ENCODE measurements around the gene FIBP. TPM values are rescaled to one million over a fixed set of nuclear protein-coding genes. Genes with fewer than 3 reads are reported as not detected.

FIBP gene
- total RNA-seq, 1 donor from 2014 or later, result 115 TPM

DNA sequence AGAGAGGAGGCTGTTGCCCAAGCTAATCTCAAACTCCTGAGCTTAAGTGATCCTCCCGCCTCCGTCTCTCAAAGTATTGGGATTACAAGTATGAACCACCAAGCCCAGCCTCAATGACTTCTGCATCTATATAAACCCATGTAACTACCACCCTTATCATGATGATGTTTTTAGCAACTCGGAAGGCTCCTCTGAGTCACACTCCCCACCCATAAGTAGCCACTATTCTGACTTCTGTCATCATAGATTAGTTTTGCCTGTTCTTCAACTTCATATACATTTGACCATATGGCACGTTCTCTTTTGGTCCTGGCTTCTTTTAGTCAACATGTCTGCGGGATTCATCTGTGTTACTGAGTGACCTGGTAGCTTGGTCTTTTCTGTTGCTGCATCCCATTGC lies 18.3 kb upstream of the FIBP start:
- Mint-ChIP-seq H3K36me3 (ENCODE audit: unreplicated experiment) (no peaks in the 10 kb centered on the region), H3K27me3 (ENCODE audit: unreplicated experiment) (peaks cover 12% of the 10 kb centered on the region), H3K27ac (ENCODE audit: unreplicated experiment) (no peak overlapping the region), H3K4me1 (ENCODE audit: low read depth, unreplicated experiment) (no peaks in the 10 kb centered on the region), H3K4me3 (ENCODE audit: unreplicated experiment) (no peak overlapping the region), H3K9me3 (ENCODE audit: unreplicated experiment) (no peaks in the 10 kb centered on the region)
- DNase-seq, result no peak
- TF ChIP-seq, protein P1, sequence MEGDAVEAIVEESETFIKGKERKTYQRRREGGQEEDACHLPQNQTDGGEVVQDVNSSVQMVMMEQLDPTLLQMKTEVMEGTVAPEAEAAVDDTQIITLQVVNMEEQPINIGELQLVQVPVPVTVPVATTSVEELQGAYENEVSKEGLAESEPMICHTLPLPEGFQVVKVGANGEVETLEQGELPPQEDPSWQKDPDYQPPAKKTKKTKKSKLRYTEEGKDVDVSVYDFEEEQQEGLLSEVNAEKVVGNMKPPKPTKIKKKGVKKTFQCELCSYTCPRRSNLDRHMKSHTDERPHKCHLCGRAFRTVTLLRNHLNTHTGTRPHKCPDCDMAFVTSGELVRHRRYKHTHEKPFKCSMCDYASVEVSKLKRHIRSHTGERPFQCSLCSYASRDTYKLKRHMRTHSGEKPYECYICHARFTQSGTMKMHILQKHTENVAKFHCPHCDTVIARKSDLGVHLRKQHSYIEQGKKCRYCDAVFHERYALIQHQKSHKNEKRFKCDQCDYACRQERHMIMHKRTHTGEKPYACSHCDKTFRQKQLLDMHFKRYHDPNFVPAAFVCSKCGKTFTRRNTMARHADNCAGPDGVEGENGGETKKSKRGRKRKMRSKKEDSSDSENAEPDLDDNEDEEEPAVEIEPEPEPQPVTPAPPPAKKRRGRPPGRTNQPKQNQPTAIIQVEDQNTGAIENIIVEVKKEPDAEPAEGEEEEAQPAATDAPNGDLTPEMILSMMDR (IDR thresholded peaks at IDR 0.05; ENCODE audit: partially characterized antibody, unreplicated experiment), result no peak

DNA sequence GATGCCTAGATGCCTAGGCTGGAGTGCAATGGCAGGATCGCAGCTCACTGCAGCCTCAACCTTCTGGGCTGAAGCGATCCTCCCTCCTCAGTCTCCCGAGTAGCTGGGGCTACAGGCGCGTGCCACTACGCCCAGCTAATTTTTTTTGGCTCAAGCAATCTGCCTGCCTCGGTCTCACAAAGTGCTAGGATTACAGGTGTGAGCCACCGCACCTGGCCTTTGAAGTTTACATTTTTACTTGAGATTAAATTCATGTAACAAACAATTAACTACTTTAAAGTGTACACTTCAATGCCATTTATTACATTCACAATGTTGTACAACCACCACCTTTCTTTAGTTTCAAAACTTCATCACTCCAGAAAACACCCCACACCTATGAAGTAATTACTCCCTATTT lies 15.4 kb upstream of the FIBP start:
- Mint-ChIP-seq H3K27me3 (ENCODE audit: unreplicated experiment) (peaks cover 18% of the 10 kb centered on the region), H3K36me3 (ENCODE audit: unreplicated experiment) (no peaks in the 10 kb centered on the region), H3K27ac (ENCODE audit: unreplicated experiment) (no peak overlapping the region), H3K9me3 (ENCODE audit: unreplicated experiment) (peaks cover 2% of the 10 kb centered on the region), H3K4me1 (ENCODE audit: low read depth, unreplicated experiment) (no peaks in the 10 kb centered on the region), H3K4me3 (ENCODE audit: unreplicated experiment) (peak overlapping the region; percentile 60)
- TF ChIP-seq, protein P1 (IDR thresholded peaks at IDR 0.05; ENCODE audit: partially characterized antibody, unreplicated experiment), result no peak
- no peak for DNase-seq

DNA sequence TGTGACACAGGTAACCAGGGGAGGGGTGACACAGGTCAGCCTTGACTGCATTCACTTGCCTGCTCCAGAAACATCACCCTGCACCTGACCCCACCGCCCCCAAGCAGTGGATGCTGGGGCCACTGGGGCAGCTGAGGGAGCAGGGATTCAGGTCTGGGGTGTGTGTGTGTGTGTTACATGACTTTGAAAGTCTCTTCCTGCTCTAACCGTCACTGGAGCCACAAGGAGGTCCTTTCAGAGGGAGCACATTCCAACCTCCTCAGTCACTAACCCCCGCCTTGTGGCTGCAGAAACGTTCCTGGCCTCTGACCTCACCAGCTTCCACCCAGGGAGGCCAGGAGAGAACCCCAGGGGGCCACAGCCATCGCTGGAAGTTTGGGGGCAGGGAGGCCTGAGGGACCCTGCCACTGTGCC lies 14.8 kb upstream of the FIBP start:
- Mint-ChIP-seq H3K36me3 (ENCODE audit: unreplicated experiment) (no peaks in the 10 kb centered on the region), H3K4me3 (ENCODE audit: unreplicated experiment) (no peak overlapping the region), H3K9me3 (ENCODE audit: unreplicated experiment) (peaks cover 2% of the 10 kb centered on the region), H3K27me3 (ENCODE audit: unreplicated experiment) (peaks cover 18% of the 10 kb centered on the region), H3K27ac (ENCODE audit: unreplicated experiment) (no peak overlapping the region), H3K4me1 (ENCODE audit: low read depth, unreplicated experiment) (no peaks in the 10 kb centered on the region)
- TF ChIP-seq, protein P1 (IDR thresholded peaks at IDR 0.05; ENCODE audit: partially characterized antibody, unreplicated experiment), result no peak
- no peak for DNase-seq

DNA sequence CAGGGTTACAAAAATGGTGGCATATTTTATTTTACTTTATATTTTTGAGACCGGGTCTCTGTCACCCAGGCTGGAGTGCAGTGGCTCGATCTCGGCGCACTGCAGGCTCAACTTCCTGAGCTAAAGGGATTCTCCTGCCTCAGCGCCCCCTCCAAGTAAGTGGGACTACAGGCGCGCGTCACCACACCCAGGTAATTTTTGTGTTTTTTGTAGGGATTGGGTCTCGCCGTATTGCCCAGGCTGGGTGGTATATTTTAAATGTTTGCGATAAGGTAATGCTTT lies 12.6 kb upstream of the FIBP start:
- no peak overlapping the region for H3K27ac Mint-ChIP-seq (ENCODE audit: unreplicated experiment)
- no peaks in the 10 kb centered on the region for H3K36me3 Mint-ChIP-seq (ENCODE audit: unreplicated experiment)
- H3K9me3 Mint-ChIP-seq (ENCODE audit: unreplicated experiment), result peaks cover 4% of the 10 kb centered on the region
- no peak for DNase-seq
- H3K27me3 Mint-ChIP-seq (ENCODE audit: unreplicated experiment), result peaks cover 21% of the 10 kb centered on the region
- TF ChIP-seq, protein P1 (IDR thresholded peaks at IDR 0.05; ENCODE audit: partially characterized antibody, unreplicated experiment), result no peak
- no peaks in the 10 kb centered on the region for H3K4me1 Mint-ChIP-seq (ENCODE audit: low read depth, unreplicated experiment)
- H3K4me3 Mint-ChIP-seq (ENCODE audit: unreplicated experiment), result peak overlapping the region; percentile 52

DNA sequence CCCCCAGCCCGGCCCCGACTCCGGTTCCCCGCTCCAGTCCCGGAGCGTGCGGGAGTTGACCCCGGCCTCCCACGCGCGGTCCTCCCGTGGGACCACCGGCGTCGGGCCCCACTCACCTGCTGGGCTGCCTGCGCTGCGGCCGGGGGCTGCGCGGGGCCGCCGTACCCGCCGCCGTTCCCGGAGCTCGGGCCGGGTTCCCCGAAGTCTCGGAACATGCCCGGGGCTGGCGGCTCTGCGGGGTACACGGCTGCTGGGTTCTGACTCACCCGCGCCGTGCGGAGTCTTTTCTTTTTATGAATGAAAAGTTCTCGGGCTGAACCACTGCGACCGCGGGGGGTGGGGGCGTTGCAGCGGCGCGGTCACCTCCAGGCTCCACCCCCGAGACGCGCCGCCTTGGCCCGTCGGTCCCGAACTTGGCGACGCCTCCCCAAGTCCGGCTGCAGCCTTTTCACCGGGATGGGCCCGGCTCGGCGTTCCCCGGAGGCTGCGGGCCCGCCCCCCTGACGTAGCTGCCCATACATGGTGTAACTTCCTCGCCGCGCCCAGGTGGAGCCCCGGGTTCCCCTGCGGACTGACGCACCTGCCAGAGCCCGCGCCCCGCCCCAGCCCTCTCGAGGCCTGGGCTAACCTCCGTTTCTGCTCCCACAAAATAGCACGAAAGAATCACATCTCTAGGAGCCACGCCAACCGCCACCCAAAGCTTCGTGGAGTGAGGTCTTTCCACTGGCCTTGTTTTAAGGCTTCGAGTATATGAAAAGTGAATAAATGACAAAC lies 12.0 kb upstream of the FIBP start, which contains the start of gene FOSL1:
Gene FOSL1 (minus strand): TSS at position 264 of the 774 bp plus-strand sequence. CDS start 49 bp downstream, at position 215.
- Mint-ChIP-seq H3K9me3 (ENCODE audit: unreplicated experiment) (peaks cover 4% of the 10 kb centered on the region), H3K4me3 (ENCODE audit: unreplicated experiment) (peak within 1 kb of the TSS; percentile 52), H3K27me3 (ENCODE audit: unreplicated experiment) (peaks cover 21% of the 10 kb centered on the region), H3K36me3 (ENCODE audit: unreplicated experiment) (no peaks in the 10 kb centered on the region), H3K4me1 (ENCODE audit: low read depth, unreplicated experiment) (no peaks in the 10 kb centered on the region), H3K27ac (ENCODE audit: unreplicated experiment) (no peak within 1 kb of the TSS)
- TF ChIP-seq, protein P1 (IDR thresholded peaks at IDR 0.05; ENCODE audit: partially characterized antibody, unreplicated experiment), result no peak
- DNase-seq, result no peak

Data from glutamatergic neuron (in vitro differentiated cells).